ENCODE data around the gene PRSS33.

PRSS33 gene

DNA sequence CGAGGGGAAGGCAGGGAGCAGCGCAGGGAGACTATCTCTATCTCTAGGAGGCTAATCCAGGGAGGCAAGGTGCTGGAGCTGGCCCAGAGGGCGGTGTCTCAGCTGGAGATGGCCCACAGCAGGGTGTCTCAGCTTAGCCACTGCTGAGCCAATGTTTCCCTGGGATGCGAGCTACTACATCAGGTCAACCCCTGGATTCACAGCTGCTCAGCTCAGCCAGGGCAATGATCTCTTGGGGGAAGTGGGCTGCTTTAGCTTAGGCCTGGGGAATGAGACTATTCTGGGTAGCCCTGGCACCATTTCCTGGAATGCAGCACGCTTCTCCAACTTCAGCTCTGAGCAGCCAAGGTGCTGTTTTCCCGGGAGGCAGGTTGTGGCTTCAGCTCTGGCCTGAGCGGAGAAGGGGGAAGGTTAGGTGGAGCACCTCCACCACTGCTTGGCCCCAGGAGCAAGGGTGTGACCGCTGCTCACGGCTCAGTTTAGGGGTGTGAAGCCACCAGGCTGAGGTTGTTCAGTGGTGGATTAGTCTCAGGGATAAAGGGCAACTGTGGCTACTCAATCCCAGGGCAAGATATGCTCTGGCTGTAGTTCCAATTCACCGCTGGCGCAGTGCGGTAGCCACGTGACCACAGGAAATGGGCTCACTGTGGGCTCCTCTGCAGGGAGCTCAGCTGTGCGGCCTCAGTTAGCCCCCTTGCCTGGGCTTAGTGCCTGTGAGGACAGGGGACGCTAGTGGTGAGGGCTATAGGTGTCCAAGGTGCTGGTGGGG lies 24.5 kb upstream of the PRSS33 start:
- Histone ChIP-seq H3K9me3 (ENCODE audit: insufficient read depth, low read length) (no peaks in the 10 kb centered on the region), H3K36me3 (ENCODE audit: low read length) (no peaks in the 10 kb centered on the region), H3K79me2 (ENCODE audit: insufficient read depth, low read length) (no peaks in the 10 kb centered on the region), H3K9ac (ENCODE audit: low read length) (no peak overlapping the region), H3K27me3 (ENCODE audit: low read length) (no peaks in the 10 kb centered on the region), H3K27ac (ENCODE audit: low read depth, low read length) (no peak overlapping the region), H3K9me2 (replicated peaks; ENCODE audit: insufficient read depth, low read length) (no peaks in the 10 kb centered on the region), H3K4me2 (ENCODE audit: low read depth, low read length, poor library complexity, severe bottlenecking) (no peak overlapping the region), H3K4me3 (ENCODE audit: insufficient read depth, low read length, poor library complexity, severe bottlenecking) (no peak overlapping the region), H4K20me1 (ENCODE audit: low read depth, low read length) (no peaks in the 10 kb centered on the region), H2AFZ (ENCODE audit: low read depth, low read length, severe bottlenecking) (no peak overlapping the region), H3F3A (ENCODE audit: insufficient read depth) (no peaks in the 10 kb centered on the region)
- TF ChIP-seq EZH2phosphoT487 (conservative IDR thresholded peaks at IDR 0.05; ENCODE audit: low read length), result no peak
- TF ChIP-seq CTCF (IDR thresholded peaks at IDR 0.05; ENCODE audit: insufficient read depth, low read length, poor library complexity, severe bottlenecking), result no peak

DNA sequence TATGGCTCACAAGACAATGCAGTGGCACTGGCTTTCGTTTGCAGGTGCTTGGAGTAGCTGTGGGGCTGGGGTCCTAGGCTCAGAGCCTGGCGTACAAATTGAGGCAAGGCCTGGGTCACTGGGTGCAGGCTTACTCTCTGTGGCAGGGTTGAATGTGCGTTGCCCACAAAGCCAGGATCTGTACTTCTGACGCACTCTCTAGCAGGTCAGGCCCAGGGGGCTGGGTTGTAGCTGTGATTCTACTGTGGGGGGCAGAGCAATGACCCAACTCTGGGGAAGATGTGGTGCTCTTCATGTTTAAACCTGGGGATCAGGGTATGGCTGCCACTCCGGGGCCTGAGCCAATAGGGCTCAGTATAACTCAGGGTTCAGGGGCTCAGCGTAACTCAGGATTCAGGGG lies 23.3 kb upstream of the PRSS33 start:
- H3K27ac ChIP-seq (ENCODE audit: low read depth, low read length), result no peak overlapping the region
- H3K27me3 ChIP-seq (ENCODE audit: low read length), result no peaks in the 10 kb centered on the region
- H3K9me3 ChIP-seq (ENCODE audit: insufficient read depth, low read length), result no peaks in the 10 kb centered on the region
- no peaks in the 10 kb centered on the region for H4K20me1 ChIP-seq (ENCODE audit: low read depth, low read length)
- H3K9me2 ChIP-seq (replicated peaks; ENCODE audit: insufficient read depth, low read length), result no peaks in the 10 kb centered on the region
- H2AFZ ChIP-seq (ENCODE audit: low read depth, low read length, severe bottlenecking), result no peak overlapping the region
- no peaks in the 10 kb centered on the region for H3K79me2 ChIP-seq (ENCODE audit: insufficient read depth, low read length)
- H3K36me3 ChIP-seq (ENCODE audit: low read length), result no peaks in the 10 kb centered on the region
- H3K4me2 ChIP-seq (ENCODE audit: low read depth, low read length, poor library complexity, severe bottlenecking), result no peak overlapping the region
- no peak for TF ChIP-seq EZH2phosphoT487 (conservative IDR thresholded peaks at IDR 0.05; ENCODE audit: low read length)
- TF ChIP-seq CTCF (IDR thresholded peaks at IDR 0.05; ENCODE audit: insufficient read depth, low read length, poor library complexity, severe bottlenecking), result no peak
- H3K9ac ChIP-seq (ENCODE audit: low read length), result no peak overlapping the region
- no peak overlapping the region for H3K4me3 ChIP-seq (ENCODE audit: insufficient read depth, low read length, poor library complexity, severe bottlenecking)
- H3F3A ChIP-seq (ENCODE audit: insufficient read depth), result no peaks in the 10 kb centered on the region

DNA sequence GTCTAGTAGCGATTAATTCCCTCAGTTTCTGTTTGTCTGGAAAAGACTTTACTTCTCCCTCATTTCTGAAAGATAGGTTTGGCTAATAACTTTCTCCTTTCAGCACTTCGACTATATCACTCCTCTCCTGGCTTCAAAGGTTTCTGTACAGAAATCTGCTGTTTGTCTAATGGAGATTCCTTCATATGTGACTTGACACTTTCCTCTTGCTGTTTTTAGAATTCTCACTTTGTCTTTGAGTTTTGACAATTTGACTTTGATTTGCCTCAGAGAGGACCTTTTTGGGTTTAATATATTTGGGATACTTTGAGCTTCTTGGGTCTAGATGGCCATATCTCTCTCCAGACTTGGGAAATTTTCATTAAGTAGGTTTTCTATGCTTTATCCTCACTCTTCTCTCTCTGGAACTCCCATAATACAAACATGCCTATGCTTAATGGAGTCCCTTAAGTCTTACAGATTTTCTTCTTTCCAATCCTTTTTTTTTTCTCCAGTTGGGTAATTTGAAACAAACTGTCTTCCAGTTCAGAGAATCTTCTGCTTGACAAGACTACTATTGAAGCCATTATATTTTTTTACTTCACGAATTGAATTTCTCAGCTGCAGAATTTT lies 21.9 kb upstream of the PRSS33 start:
- no peaks in the 10 kb centered on the region for H3F3A ChIP-seq (ENCODE audit: insufficient read depth)
- H4K20me1 ChIP-seq (ENCODE audit: low read depth, low read length), result no peaks in the 10 kb centered on the region
- H3K27ac ChIP-seq (ENCODE audit: low read depth, low read length), result no peak overlapping the region
- H3K4me2 ChIP-seq (ENCODE audit: low read depth, low read length, poor library complexity, severe bottlenecking), result no peak overlapping the region
- H3K36me3 ChIP-seq (ENCODE audit: low read length), result no peaks in the 10 kb centered on the region
- no peak overlapping the region for H2AFZ ChIP-seq (ENCODE audit: low read depth, low read length, severe bottlenecking)
- H3K9me3 ChIP-seq (ENCODE audit: insufficient read depth, low read length), result no peaks in the 10 kb centered on the region
- no peaks in the 10 kb centered on the region for H3K27me3 ChIP-seq (ENCODE audit: low read length)
- no peak overlapping the region for H3K4me3 ChIP-seq (ENCODE audit: insufficient read depth, low read length, poor library complexity, severe bottlenecking)
- H3K9me2 ChIP-seq (replicated peaks; ENCODE audit: insufficient read depth, low read length), result no peaks in the 10 kb centered on the region
- no peaks in the 10 kb centered on the region for H3K79me2 ChIP-seq (ENCODE audit: insufficient read depth, low read length)
- TF ChIP-seq CTCF (IDR thresholded peaks at IDR 0.05; ENCODE audit: insufficient read depth, low read length, poor library complexity, severe bottlenecking), result no peak
- no peak for TF ChIP-seq EZH2phosphoT487 (conservative IDR thresholded peaks at IDR 0.05; ENCODE audit: low read length)
- H3K9ac ChIP-seq (ENCODE audit: low read length), result no peak overlapping the region

All from SU-DHL-6 (cell line).